A549 (cell line): ENCODE data around the gene MACF1. TPM values are rescaled to one million over a fixed set of nuclear protein-coding genes. Genes with fewer than 3 reads are reported as not detected.

Experiments used
- ATAC-seq, 2 experiments: fragments of 200-7000 bp in 1 of 2; fragments of >200 bp in 1 of 2; cut with Nextera tagmentation in 1 of 2; cut with Tn5 transposase in 1 of 2; 3 replicates each; pipeline versions ENCODE4 v1.8.0 to v1.9.1; 2018 to 2020; ENCODE audit warnings: mild to moderate bottlenecking in 1 of 2, moderate library complexity in 1 of 2
- CTCF ChIA-PET: fragments of 300-600 bp; sonication (Branson Sonifier 250); formaldehyde crosslinking; extraction: SDS; loops from one replicate; lab custom pipeline; 2021; ENCODE audit warnings: antibody characterized with exemption, inconsistent platforms; lab: Yijun Ruan, JAX
- POLR2A ChIA-PET: fragments of 350-600 bp; formaldehyde crosslinking; extraction: SDS; loops from one replicate; lab custom pipeline; 2021; ENCODE audit warnings: antibody characterized with exemption, inconsistent platforms; lab: Yijun Ruan, JAX
- DNase-seq, 2 experiments: peaks; one replicate each; pipeline versions ENCODE4 v3.0.0 to v3.0.0-alpha.2; 2011 to 2016; ENCODE audit warnings: low read depth in 1 of 2, low spot score in 1 of 2
- FAIRE-seq: peaks from 2 replicates; lab custom pipeline; 2011; peaks lifted over from hg19 to GRCh38; lab: Jason Lieb, UNC
- H3K27ac ChIP-seq, 2 experiments: fragments of >200 bp; sonication (Bioruptor Twin); formaldehyde crosslinking; 3 replicates each; pipeline ENCODE4 v1.5.1; 2016 to 2017
- H3K4me1 ChIP-seq: fragments of >200 bp; sonication (Bioruptor Twin); formaldehyde crosslinking; 3 replicates; pipeline ENCODE4 v1.6.1; 2016
- H3K4me2 ChIP-seq: fragments of >200 bp; sonication (Bioruptor Twin); formaldehyde crosslinking; 3 replicates; pipeline ENCODE4 v1.6.1; 2016
- H3K4me3 ChIP-seq: fragments of >200 bp; sonication (Bioruptor Twin); formaldehyde crosslinking; 3 replicates; pipeline ENCODE4 v1.5.1; 2016
- H3K9me3 ChIP-seq: fragments of >200 bp; sonication (Bioruptor Twin); formaldehyde crosslinking; 3 replicates; pipeline ENCODE4 v1.6.1; 2016
- CBX2 ChIP-seq: fragments of 200-600 bp; sonication (generic); IDR thresholded peaks from 2 replicates; pipeline ENCODE4 v1.6.1; 2016; ENCODE audit warnings: low read depth, mild to moderate bottlenecking, borderline replicate concordance
- HOXA7 ChIP-seq: fragments of 250-450 bp; sonication (Bioruptor Pico); IDR thresholded peaks from 2 replicates; pipeline ENCODE4 v1.5.0; 2020; ENCODE audit warnings: mild to moderate bottlenecking, moderate library complexity
- HOXB5 ChIP-seq: fragments of 250-450 bp; sonication (Bioruptor Pico); IDR thresholded peaks from 2 replicates; pipeline ENCODE4 v1.5.0; 2020; ENCODE audit warnings: mild to moderate bottlenecking, moderate library complexity
- JUNB ChIP-seq: fragments of >200 bp; sonication (Bioruptor Twin); formaldehyde crosslinking; IDR thresholded peaks from 2 replicates; pipeline ENCODE4 v1.6.1; 2016
- KDM1A ChIP-seq: fragments of 200-600 bp; sonication (generic); IDR thresholded peaks from 2 replicates; pipeline ENCODE4 v1.6.1; 2016; ENCODE audit warnings: low read depth, mild to moderate bottlenecking
- MYC ChIP-seq: IDR thresholded peaks from 2 replicates; pipeline ENCODE4 v1.6.1; 2012; ENCODE audit warnings: mild to moderate bottlenecking, inconsistent platforms, low read length, improper control_type of control experiment, borderline replicate concordance
- PHF8 ChIP-seq: fragments of 200-600 bp; sonication (generic); IDR thresholded peaks from 2 replicates; pipeline ENCODE4 v1.6.1; 2016; ENCODE audit warnings: low read depth, mild to moderate bottlenecking, antibody characterized with exemption, moderate library complexity, borderline replicate concordance
- POLR2A ChIP-seq: IDR thresholded peaks from 2 replicates; pipeline ENCODE4 v1.6.1; 2012; ENCODE audit warnings: mild to moderate bottlenecking, low read length
- RAD21 ChIP-seq, 2 experiments: fragments of >200 bp in 1 of 2; sonication (Bioruptor Twin) in 1 of 2; formaldehyde crosslinking in 1 of 2; IDR thresholded peaks in 1 of 2; conservative IDR thresholded peaks in 1 of 2; 2 replicates in 1 of 2; 3 replicates in 1 of 2; pipeline ENCODE4 v1.6.1; 2012 to 2018; ENCODE audit warnings: inconsistent platforms in 1 of 2
- RARB ChIP-seq: fragments of 250-450 bp; sonication (Bioruptor Pico); IDR thresholded peaks from 2 replicates; pipeline ENCODE4 v1.8.0; 2021; ENCODE audit warnings: mild to moderate bottlenecking, moderate library complexity
- RCOR1 ChIP-seq: fragments of 150-350 bp; IDR thresholded peaks from 2 replicates; pipeline ENCODE4 v1.6.1; 2014; ENCODE audit warnings: antibody characterized with exemption, low read length, low read depth
- RNF2 ChIP-seq: fragments of 200-600 bp; sonication (generic); IDR thresholded peaks from 2 replicates; pipeline ENCODE4 v1.6.1; 2016; ENCODE audit warnings: low read depth, mild to moderate bottlenecking, antibody characterized with exemption, moderate library complexity, borderline replicate concordance
- SREBF2 ChIP-seq: fragments of 450-650 bp; IDR thresholded peaks from 2 replicates; pipeline ENCODE4 v1.6.1; 2014; ENCODE audit warnings: mild to moderate bottlenecking, moderate library complexity
- ZC3H11A ChIP-seq: fragments of 450-650 bp; IDR thresholded peaks from 2 replicates; pipeline ENCODE4 v1.6.1; 2014; ENCODE audit warnings: antibody characterized with exemption, mild to moderate bottlenecking
- WGBS: methylation state at CpG from one replicate; pipeline ENCODE4 v1.1.6; 2017; ENCODE audit errors: missing lambda C conversion rate; 5-methylcytosine and 5-hydroxymethylcytosine counted together
- polyA plus RNA-seq, 4 experiments: library from polyadenylated mRNA; depleted of rRNA in 3 of 4; stranded (reverse); fragments of >200 nt; fragmentation: RNase III in 1 of 4; extraction: RNeasy Plus Mini Kit Qiagen cat#74134 plus additional on column Dnase treatment in 1 of 4; gene quantifications; 2 replicates in 3 of 4; 3 replicates in 1 of 4; pipeline ENCODE4 v1.2.3, GENCODE V29; 2011 to 2017
- TF ChIP-seq, protein P1 (sequence below): fragments of >200 bp; sonication (Bioruptor Twin); formaldehyde crosslinking; IDR thresholded peaks from 3 replicates; pipeline ENCODE4 v1.6.1; 2016
- TF ChIP-seq, protein P2 (sequence below): fragments of 150-350 bp; IDR thresholded peaks from 2 replicates; pipeline ENCODE4 v1.6.1; 2014; ENCODE audit warnings: low read depth, mild to moderate bottlenecking, low read length
- TF ChIP-seq, protein P3 (sequence below): fragments of 250-450 bp; sonication (Bioruptor Pico); IDR thresholded peaks from 2 replicates; pipeline ENCODE4 v1.5.0; 2020; ENCODE audit warnings: low read depth, mild to moderate bottlenecking, moderate library complexity
- TF ChIP-seq, protein P4 (sequence below): fragments of >200 bp; sonication (Bioruptor Twin); formaldehyde crosslinking; IDR thresholded peaks from 3 replicates; pipeline ENCODE4 v1.5.1; 2016
- TF ChIP-seq, protein P5 (sequence below): fragments of 450-650 bp; IDR thresholded peaks from 2 replicates; pipeline ENCODE4 v1.6.1; 2014; ENCODE audit warnings: antibody characterized with exemption

The MACF1 gene
- polyA plus RNA-seq, 2 of the 4 experiments (the other 2 are of a cell fraction) = 45.7 to 64.2 TPM

DNA sequence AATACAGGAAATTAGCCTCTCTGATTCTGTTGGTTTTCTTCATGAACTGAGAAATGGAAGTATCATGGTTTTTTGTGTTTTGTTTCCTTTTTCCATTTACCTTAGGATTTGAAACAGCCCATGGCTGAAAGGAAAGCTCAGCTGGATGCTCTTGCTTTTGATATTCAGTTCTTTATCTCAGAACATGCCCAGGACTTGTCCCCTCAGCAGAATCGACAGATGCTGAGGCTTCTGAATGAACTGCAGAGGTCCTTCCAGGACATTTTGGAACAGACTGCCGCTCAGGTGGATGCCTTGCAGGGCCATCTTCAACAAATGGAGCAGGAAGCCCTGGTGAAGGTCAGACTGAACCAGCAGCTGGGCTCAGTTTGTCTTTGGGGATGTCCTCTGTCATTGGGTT, 142.4 kb downstream of the MACF1 start (continued):
- TF ChIP-seq, protein P1, sequence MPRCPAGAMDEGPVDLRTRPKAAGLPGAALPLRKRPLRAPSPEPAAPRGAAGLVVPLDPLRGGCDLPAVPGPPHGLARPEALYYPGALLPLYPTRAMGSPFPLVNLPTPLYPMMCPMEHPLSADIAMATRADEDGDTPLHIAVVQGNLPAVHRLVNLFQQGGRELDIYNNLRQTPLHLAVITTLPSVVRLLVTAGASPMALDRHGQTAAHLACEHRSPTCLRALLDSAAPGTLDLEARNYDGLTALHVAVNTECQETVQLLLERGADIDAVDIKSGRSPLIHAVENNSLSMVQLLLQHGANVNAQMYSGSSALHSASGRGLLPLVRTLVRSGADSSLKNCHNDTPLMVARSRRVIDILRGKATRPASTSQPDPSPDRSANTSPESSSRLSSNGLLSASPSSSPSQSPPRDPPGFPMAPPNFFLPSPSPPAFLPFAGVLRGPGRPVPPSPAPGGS = no peak
- TF ChIP-seq HOXB5 (CRISPR knock-in tag) (no peak), HOXA7 (CRISPR knock-in tag) (no peak), CBX2 (no peak), RARB (CRISPR knock-in tag) (no peak), RAD21 (conservative IDR thresholded peaks at IDR 0.05 in 1 of 2, IDR thresholded peaks at IDR 0.05 in 1 of 2) (no peak), JUNB (no peak)
- TF ChIP-seq, all 56 proteins: peak for 0

DNA sequence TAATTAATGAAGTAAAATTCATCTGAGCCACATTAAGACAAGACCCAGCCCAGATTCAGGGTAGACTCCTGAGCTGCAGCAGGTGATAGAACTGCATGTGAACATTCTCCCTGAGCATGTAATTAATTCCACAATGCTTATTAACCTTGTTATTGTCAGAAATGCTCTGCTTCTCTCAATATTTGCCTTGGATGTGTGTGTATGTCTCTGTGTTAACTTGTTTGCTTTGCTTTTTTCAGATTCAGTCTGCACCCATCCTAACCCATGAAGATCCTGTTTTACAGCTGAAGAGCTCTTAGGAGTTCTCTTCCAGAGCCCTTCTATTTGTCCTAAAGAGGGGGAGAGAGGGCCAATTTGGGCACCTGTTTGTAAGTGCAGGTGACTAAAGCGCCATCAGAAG, 143.8 kb downstream of the MACF1 start:
- CTCF ChIA-PET = interaction anchor here (1.6 to 1.7 kb wide), 2 partner anchors 10 to 63 kb away, joined by 3 to 5 read pairs; no protein-coding TSS in a partner anchor
- FAIRE-seq = no peak
- no peak overlapping the region for H3K4me3 ChIP-seq
- H3K27ac ChIP-seq = no peak overlapping the region
- no peak for TF ChIP-seq RCOR1
- TF ChIP-seq, all 56 proteins: peak for 0
- WGBS = 100% methylated on average over 1 of the region's 1 CpG
- ATAC-seq (no peak), DNase-seq (no peak)
- POLR2A ChIA-PET = no interaction called here
- Histone ChIP-seq H3K4me2 (no peak overlapping the region), H3K4me1 (no peaks in the 10 kb centered on the region), H3K9me3 (no peaks in the 10 kb centered on the region)

DNA sequence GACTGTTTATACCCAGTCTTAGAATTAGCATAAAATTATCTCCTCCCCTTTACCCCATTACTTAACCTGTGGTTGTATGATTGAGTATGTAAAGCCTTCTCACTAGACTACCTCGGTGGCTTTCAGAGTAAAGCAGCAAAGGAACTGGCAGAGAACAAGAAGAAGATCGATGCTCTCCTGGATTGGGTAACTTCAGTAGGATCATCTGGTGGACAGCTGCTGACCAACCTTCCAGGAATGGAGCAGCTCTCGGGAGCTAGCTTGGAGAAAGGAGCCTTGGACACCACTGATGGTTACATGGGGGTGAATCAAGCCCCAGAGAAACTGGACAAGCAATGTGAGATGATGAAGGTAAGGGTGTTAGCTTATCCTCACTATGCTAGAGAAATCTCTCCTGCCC, 148.4 kb downstream of the MACF1 start:
- 75% methylated on average over 3 of the region's 3 CpGs for whole genome bisulfite sequencing
- TF ChIP-seq ZC3H11A = no peak
- no peak for TF ChIP-seq PHF8
- no peak for TF ChIP-seq RNF2
- TF ChIP-seq, protein P2, sequence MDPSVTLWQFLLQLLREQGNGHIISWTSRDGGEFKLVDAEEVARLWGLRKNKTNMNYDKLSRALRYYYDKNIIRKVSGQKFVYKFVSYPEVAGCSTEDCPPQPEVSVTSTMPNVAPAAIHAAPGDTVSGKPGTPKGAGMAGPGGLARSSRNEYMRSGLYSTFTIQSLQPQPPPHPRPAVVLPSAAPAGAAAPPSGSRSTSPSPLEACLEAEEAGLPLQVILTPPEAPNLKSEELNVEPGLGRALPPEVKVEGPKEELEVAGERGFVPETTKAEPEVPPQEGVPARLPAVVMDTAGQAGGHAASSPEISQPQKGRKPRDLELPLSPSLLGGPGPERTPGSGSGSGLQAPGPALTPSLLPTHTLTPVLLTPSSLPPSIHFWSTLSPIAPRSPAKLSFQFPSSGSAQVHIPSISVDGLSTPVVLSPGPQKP = no peak
- TF ChIP-seq, protein P3, sequence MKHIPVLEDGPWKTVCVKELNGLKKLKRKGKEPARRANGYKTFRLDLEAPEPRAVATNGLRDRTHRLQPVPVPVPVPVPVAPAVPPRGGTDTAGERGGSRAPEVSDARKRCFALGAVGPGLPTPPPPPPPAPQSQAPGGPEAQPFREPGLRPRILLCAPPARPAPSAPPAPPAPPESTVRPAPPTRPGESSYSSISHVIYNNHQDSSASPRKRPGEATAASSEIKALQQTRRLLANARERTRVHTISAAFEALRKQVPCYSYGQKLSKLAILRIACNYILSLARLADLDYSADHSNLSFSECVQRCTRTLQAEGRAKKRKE (CRISPR knock-in tag) = no peak
- FAIRE-seq (no peak), DNase-seq (no peak), ATAC-seq (no peak)
- CTCF ChIA-PET = interaction anchor here (0.9 kb wide), 1 partner anchor 85 kb away, joined by 3 read pairs; no protein-coding TSS in a partner anchor
- no peak overlapping the region for H3K4me3 ChIP-seq
- no peak overlapping the region for H3K27ac ChIP-seq
- H3K9me3 ChIP-seq = no peaks in the 10 kb centered on the region
- no peaks in the 10 kb centered on the region for H3K4me1 ChIP-seq
- POLR2A ChIA-PET = no interaction called here
- H3K4me2 ChIP-seq = no peak overlapping the region

DNA sequence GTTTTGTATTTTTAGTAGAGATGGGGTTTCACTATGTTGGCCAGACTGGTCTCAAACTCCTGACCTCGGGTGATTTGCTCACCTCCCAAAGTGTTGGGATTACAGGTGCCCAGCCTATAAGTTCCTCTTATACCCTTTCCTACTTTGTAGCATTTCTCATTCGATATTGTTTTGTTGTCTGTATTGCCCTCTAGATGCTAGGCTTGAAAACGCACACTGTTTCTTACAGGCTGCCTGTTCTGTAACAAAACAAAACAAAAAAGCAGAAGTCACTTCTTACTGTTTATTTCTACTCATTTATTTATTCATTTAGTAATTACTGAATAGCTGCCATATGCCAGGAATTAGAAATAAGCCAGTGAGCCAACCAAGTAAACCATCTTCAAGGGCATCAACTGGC, 150.1 kb downstream of the MACF1 start:
- Histone ChIP-seq H3K27ac (no peak overlapping the region), H3K9me3 (no peaks in the 10 kb centered on the region), H3K4me2 (no peak overlapping the region), H3K4me1 (no peaks in the 10 kb centered on the region), H3K4me3 (no peak overlapping the region)
- ChIA-PET CTCF (interaction anchor here (0.6 to 1.6 kb wide), 6 partner anchors 24 to 711 kb away, joined by 3 to 5 read pairs (median 4); no protein-coding TSS in a partner anchor), POLR2A (no interaction called here)
- ATAC-seq (no peak), DNase-seq (no peak), FAIRE-seq (no peak)
- 54% methylated on average over 3 of the region's 3 CpGs for WGBS
- no peak for TF ChIP-seq RNF2
- TF ChIP-seq, protein P4, sequence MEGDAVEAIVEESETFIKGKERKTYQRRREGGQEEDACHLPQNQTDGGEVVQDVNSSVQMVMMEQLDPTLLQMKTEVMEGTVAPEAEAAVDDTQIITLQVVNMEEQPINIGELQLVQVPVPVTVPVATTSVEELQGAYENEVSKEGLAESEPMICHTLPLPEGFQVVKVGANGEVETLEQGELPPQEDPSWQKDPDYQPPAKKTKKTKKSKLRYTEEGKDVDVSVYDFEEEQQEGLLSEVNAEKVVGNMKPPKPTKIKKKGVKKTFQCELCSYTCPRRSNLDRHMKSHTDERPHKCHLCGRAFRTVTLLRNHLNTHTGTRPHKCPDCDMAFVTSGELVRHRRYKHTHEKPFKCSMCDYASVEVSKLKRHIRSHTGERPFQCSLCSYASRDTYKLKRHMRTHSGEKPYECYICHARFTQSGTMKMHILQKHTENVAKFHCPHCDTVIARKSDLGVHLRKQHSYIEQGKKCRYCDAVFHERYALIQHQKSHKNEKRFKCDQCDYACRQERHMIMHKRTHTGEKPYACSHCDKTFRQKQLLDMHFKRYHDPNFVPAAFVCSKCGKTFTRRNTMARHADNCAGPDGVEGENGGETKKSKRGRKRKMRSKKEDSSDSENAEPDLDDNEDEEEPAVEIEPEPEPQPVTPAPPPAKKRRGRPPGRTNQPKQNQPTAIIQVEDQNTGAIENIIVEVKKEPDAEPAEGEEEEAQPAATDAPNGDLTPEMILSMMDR = no peak
- no peak for TF ChIP-seq POLR2A
- TF ChIP-seq RARB (CRISPR knock-in tag) = no peak
- TF ChIP-seq SREBF2 = no peak
- no peak for TF ChIP-seq KDM1A
- no peak for TF ChIP-seq MYC
- TF ChIP-seq, protein P5, sequence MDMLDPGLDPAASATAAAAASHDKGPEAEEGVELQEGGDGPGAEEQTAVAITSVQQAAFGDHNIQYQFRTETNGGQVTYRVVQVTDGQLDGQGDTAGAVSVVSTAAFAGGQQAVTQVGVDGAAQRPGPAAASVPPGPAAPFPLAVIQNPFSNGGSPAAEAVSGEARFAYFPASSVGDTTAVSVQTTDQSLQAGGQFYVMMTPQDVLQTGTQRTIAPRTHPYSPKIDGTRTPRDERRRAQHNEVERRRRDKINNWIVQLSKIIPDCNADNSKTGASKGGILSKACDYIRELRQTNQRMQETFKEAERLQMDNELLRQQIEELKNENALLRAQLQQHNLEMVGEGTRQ = no peak
- TF ChIP-seq, protein P1 = no peak
